ENCODE data around the gene FAM149B1. TPM values are rescaled to one million over a fixed set of nuclear protein-coding genes. Genes with fewer than 3 reads are reported as not detected.
A peak's percentile ranks its signal among the peaks of the same experiment; 100 is the strongest.

Gene FAM149B1
- total and polyA plus RNA-seq, 2 of the 13 experiments (the other 11 are each of a cell fraction or from before 2014, with no cell fraction given): 9.3 to 16.8 TPM

GRCh38 chr10:73248259-73248724 is 80.4 kb downstream of the FAM149B1 start:
- Histone ChIP-seq H3K4me3 (replicated peaks in 1 of 3; ENCODE audit: insufficient read depth in 1 of 3, low read depth in 2 of 3, low read length in 3 of 3) (no peak overlapping the region), H3K4me1 (ENCODE audit: insufficient read depth, low read length) (peaks cover 51% of the 10 kb centered on the region), H3K4me2 (ENCODE audit: low read depth, low read length) (peak overlapping the region; percentile 79), H3K36me3 (replicated peaks in 1 of 2; ENCODE audit: control insufficient read depth in 1 of 2, insufficient read depth in 2 of 2, low read length in 2 of 2) (peaks cover 4 to 26% of the 10 kb centered on the region in 2 experiments), H3K79me2 (ENCODE audit: insufficient read depth, low read length) (peaks cover 55% of the 10 kb centered on the region), H2AFZ (ENCODE audit: low read length) (no peak overlapping the region), H3K9ac (ENCODE audit: insufficient read depth, low read depth, low read length) (no peak overlapping the region), H3K27ac (ENCODE audit: extremely low read length, insufficient read depth, low read length) (no peak overlapping the region), H4K20me1 (ENCODE audit: insufficient read depth, low read length) (no peaks in the 10 kb centered on the region), H3K27me3 (ENCODE audit: control insufficient read depth in 1 of 2, insufficient read depth in 2 of 2, low read length in 2 of 2) (no peaks in the 10 kb centered on the region; a peak in 1 of 5 replicates), H3K9me3 (ENCODE audit: low read length) (no peaks in the 10 kb centered on the region)
- POLR2A ChIA-PET: interaction anchor here (1.9 to 2.6 kb wide), 4 partner anchors 79 to 165 kb away, joined by 10 to 20 read pairs (median 10); partner anchors contain the start of genes ANXA7, CFAP70, ECD and FAM149B1
- ATAC-seq (no peak), DNase-seq (ENCODE audit: low spot score) (no peak), FAIRE-seq (no peak)
- intact Hi-C loops (cut with micrococcal nuclease; ENCODE audit: unreplicated experiment) (no loop called here), in situ Hi-C loops (cut with HindIII; ENCODE audit: extremely low pct_ligation_motif_present, low pct_unique_long_range_greater_than_20kb) (no loop called here)
- TF ChIP-seq ZNF142 (CRISPR knock-in tag; IDR thresholded peaks at IDR 0.05) (no peak), RBFOX2 (IDR thresholded peaks at IDR 0.05; ENCODE audit: low read depth, low read length) (peak; percentile 17; the same call in 1 of the 2 replicates)
- CTCF ChIA-PET (ENCODE audit: low intra/inter-chr PET ratio, low total read pairs): no interaction called here
- 90% methylated on average over 5 of the region's 5 CpGs for WGBS (ENCODE audit: low lambda C conversion rate)
- no TSS peak for BruUV-seq (replicated peaks)

All from HepG2 (cell line).